AG04449 (cell line): ENCODE data around the gene CNTNAP2.

ENCODE experiments used
- CTCF ChIA-PET: fragments of 350-600 bp; formaldehyde crosslinking; extraction: SDS; loops from one replicate; lab custom pipeline; 2021; ENCODE audit warnings: antibody characterized with exemption; lab: Yijun Ruan, JAX
- POLR2A ChIA-PET: fragments of 400-600, 350-600 bp; formaldehyde crosslinking; extraction: SDS; loops from one replicate; lab custom pipeline; 2020; ENCODE audit warnings: antibody characterized with exemption, inconsistent platforms; lab: Yijun Ruan, JAX
- DNase-seq: peaks from one replicate; pipeline ENCODE4 v3.0.0-alpha.2; 2010; ENCODE audit warnings: low read depth, low spot score
- H3K4me3 ChIP-seq: 2 replicates; pipeline ENCODE4 v1.5.1; 2011; ENCODE audit warnings: low read depth, mild to moderate bottlenecking, control low read depth, low read length
- CTCF ChIP-seq: IDR thresholded peaks from one replicate; pipeline ENCODE4 v1.5.1; 2011; ENCODE audit warnings: mild to moderate bottlenecking, moderate library complexity, low read length, control low read depth, inconsistent platforms; ENCODE audit not compliant: insufficient read depth; ENCODE audit errors: missing control alignments

Gene CNTNAP2

DNA sequence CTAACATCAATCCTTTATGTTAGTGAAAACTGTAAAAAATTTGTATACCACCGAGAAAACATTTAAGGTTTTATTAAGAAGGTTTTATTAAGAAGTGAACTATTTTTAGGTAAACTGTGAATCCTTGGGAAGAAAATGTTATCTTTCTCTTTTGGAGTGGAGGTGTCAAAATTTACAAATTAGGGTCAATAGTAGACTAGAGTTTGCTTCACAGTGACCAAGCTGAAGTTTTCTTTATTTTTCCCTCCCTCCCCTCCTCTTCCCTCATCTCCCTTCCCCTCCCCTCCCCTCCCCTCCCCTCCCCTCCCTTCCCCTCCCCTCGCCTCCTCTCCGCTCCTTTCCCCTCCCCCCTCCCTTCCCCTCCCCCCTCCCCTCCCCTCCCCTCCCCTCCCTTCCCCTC is 168.8 kb downstream of the CNTNAP2 start:
- no peak overlapping the region for H3K4me3 ChIP-seq
- ChIA-PET CTCF (no interaction called here), POLR2A (no interaction called here)
- TF ChIP-seq CTCF = no peak
- DNase-seq = no peak

DNA sequence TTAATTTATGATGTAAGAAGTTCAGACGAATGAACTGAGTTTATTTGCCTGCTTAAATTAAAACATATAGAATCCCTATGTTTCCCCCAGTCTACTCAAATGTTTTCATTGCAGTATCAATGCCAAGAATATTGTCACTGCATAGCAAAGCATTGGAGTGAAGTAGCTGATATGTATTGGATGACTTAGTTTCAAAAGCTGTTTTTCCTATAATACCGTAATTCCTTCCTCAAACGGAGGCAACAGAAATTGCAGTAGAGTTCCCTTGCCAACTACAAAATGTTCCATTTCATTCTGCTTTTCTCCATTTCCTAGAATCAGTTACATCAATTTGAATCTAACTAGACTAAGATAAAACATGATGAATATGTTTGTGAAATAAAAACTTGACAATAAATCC is 174.1 kb downstream of the CNTNAP2 start:
- no peak overlapping the region for H3K4me3 ChIP-seq
- CTCF ChIA-PET = no interaction called here
- no peak for DNase-seq
- TF ChIP-seq CTCF = no peak
- POLR2A ChIA-PET = no interaction called here

GRCh38 chr7:146291900-146292299 is 175.3 kb downstream of the CNTNAP2 start:
- ChIA-PET POLR2A (no interaction called here), CTCF (no interaction called here)
- no peak for DNase-seq
- no peak for TF ChIP-seq CTCF
- H3K4me3 ChIP-seq = no peak overlapping the region

DNA sequence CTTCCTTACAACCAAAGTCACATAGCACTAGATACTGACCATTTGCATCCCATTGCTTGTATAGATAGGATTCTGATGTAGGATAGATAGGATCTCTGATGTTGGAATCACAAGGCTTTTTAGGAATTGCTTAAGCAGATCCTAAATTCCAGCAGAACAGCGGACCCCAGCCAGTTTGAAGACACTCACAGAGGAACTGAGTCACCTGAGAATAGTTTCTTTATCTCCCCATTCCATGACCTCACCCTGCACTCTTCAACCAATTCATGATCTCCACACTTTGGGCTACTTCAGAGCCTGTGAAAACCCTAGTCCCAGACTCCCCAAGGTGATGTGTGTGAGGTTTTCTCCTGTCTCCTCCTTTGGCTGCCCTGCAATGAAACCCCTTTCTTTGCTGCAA is 179.4 kb downstream of the CNTNAP2 start:
- TF ChIP-seq CTCF = no peak
- DNase-seq = no peak
- CTCF ChIA-PET = no interaction called here

GRCh38 chr7:146314962-146315361 is 198.4 kb downstream of the CNTNAP2 start:
- H3K4me3 ChIP-seq = no peak overlapping the region
- no peak for DNase-seq
- no peak for TF ChIP-seq CTCF
- ChIA-PET POLR2A (no interaction called here), CTCF (no interaction called here)

More for the DNA sequence above, 179.4 kb downstream of the CNTNAP2 start:
- POLR2A ChIA-PET = no interaction called here
- no peak overlapping the region for H3K4me3 ChIP-seq

DNA sequence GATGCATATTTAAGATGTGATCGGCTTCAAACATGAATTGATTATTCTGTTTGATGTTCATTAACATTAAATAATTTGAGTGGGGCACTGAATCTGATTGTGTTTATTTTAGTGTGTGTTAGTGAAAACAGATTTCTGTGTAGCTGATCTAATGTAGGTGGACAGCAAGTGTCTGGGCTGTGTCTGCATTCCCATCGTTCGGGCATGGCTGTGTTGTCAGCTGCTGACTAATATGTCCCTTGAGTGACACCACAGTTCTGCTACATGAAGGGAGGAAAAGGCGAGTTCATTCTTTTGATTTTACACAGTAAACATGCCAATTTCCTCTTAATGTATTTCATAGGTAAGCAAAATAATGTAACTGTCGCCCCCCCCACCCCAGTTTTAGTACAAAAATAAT is 203.0 kb downstream of the CNTNAP2 start:
- no peak for DNase-seq
- TF ChIP-seq CTCF = no peak
- H3K4me3 ChIP-seq = no peak overlapping the region
- ChIA-PET CTCF (no interaction called here), POLR2A (no interaction called here)
